Activated T-cell treated with anti-CD3 and anti-CD28 coated beads, Interleukin-2, amount 50 U/mL, for 24 hours (primary cell): ENCODE results near the gene ADCY1.

Experiments
- DNase-seq: peaks from one replicate; pipeline ENCODE4 v3.0.0-alpha.2; 2020
- H3K27ac Mint-ChIP-seq: 2 replicates; pipeline ENCODE4 v1.8.0; 2020; ENCODE audit warnings: mild to moderate bottlenecking, mixed read lengths
- H3K27me3 Mint-ChIP-seq: 2 replicates; pipeline ENCODE4 v1.8.0; 2020; ENCODE audit warnings: mixed read lengths
- H3K36me3 Mint-ChIP-seq: 2 replicates; pipeline ENCODE4 v1.8.0; 2020; ENCODE audit warnings: low read depth, mixed read lengths
- H3K4me1 Mint-ChIP-seq: 2 replicates; pipeline ENCODE4 v1.8.0; 2020; ENCODE audit warnings: low read depth, mixed read lengths
- H3K4me3 Mint-ChIP-seq: 2 replicates; pipeline ENCODE4 v1.8.0; 2020; ENCODE audit warnings: mild to moderate bottlenecking, moderate library complexity, mixed read lengths
- H3K9me3 Mint-ChIP-seq: 2 replicates; pipeline ENCODE4 v1.8.0; 2020; ENCODE audit warnings: mixed read lengths

Gene ADCY1

DNA sequence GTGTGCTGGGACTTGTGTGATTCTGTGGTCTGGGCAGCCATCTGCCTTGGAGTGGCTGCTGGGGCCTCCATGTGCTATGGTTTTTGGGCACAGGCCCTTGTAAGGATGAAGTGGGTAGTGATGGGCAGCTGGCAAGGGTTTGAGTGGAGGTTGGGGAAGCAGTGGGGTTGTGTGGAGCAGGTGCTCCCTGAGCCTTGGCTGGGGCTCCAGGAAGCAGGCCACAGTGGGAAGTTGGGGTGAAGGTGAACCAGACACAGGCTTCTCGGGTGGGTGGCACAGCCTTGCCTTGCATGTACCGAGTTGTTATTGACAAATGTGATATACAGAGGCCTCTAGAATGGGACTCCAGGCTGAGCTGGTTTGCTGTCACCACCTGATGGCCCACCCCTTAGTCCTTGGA lies 82.3 kb downstream of the ADCY1 start:
- no peak for DNase-seq
- Mint-ChIP-seq H3K4me3 (no peak overlapping the region), H3K36me3 (no peaks in the 10 kb centered on the region), H3K4me1 (no peaks in the 10 kb centered on the region), H3K9me3 (no peaks in the 10 kb centered on the region), H3K27me3 (no peaks in the 10 kb centered on the region), H3K27ac (no peak overlapping the region)

DNA sequence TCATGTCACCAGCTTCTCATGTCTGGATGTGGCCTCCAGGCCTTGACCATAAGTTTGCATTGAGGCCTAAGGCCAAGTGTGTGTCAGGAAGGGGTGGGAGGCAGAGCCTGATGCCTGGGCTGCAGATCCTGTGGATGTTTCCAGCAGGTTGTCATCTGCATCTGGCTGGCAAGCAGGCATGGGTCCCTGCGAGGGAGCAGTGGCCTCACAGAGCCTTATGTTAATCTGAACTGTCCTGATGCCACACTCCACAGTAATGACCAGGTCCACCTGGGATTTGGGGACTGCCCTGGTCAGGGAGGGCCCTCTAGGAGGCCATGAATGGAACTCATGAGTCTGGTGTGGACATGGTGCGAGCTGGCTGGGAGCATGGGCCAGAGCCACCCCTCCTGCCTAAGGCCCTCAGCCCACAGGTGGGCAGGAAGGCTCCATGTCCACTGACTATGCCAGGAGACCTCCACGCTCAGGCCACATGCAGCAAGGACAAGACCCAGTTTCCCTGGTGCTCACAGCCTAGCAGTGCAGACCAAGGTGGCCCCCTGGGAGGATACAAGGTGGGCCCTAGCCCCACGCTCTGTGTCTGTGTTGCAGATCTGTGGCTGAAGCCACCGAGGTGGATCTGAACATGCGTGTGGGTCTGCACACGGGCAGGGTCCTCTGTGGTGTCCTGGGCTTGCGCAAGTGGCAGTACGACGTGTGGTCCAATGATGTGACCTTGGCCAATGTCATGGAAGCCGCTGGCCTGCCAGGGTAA lies 83.1 kb downstream of the ADCY1 start:
- no peak overlapping the region for H3K27ac Mint-ChIP-seq
- H3K36me3 Mint-ChIP-seq: no peaks in the 10 kb centered on the region
- no peaks in the 10 kb centered on the region for H3K9me3 Mint-ChIP-seq
- no peak for DNase-seq
- H3K4me3 Mint-ChIP-seq: no peak overlapping the region
- H3K4me1 Mint-ChIP-seq: no peaks in the 10 kb centered on the region
- H3K27me3 Mint-ChIP-seq: no peaks in the 10 kb centered on the region

DNA sequence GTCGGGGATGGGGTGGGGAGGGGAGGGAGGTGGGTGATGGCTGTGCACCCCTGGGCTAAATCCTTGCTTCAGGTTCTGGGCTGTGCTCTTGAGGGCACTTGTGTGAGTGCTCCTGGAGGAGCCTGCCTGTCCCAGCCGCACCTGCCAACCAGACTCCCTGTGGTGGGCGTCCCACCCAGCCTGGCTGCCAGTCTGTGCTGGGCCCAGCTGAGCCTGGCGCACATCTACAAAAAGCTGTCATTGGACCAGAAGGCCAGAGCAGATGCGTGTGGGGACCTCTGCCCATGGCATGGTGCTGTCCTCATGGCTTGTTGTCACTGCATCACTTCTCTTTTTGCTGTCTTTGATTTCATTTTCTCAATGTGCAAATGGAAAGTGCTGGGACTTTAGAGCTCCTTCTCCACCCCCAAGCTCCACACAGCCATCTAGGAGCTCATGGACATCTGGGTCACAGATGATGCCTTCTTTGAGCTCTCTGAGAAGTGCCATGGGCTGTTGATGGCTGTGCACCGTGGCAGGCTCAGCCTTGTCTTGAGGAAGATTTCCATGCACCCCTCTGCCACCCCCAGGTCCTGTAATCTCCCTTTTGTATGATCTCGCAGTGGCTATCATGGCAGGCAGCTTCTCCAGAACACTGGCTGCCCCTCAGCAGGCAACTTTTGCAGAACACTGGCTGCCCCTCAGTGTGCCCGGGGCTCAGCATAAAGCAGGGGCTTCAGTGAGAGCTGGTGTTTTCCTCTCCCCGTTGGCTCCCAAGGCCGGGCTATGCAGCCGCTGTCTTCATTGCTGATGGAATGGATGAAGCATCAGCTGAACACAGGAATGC lies 83.9 kb downstream of the ADCY1 start:
- Mint-ChIP-seq H3K9me3 (peaks cover under 1% of the 10 kb centered on the region), H3K36me3 (no peaks in the 10 kb centered on the region), H3K4me1 (no peaks in the 10 kb centered on the region), H3K27me3 (no peaks in the 10 kb centered on the region), H3K27ac (no peak overlapping the region), H3K4me3 (no peak overlapping the region)
- no peak for DNase-seq

DNA sequence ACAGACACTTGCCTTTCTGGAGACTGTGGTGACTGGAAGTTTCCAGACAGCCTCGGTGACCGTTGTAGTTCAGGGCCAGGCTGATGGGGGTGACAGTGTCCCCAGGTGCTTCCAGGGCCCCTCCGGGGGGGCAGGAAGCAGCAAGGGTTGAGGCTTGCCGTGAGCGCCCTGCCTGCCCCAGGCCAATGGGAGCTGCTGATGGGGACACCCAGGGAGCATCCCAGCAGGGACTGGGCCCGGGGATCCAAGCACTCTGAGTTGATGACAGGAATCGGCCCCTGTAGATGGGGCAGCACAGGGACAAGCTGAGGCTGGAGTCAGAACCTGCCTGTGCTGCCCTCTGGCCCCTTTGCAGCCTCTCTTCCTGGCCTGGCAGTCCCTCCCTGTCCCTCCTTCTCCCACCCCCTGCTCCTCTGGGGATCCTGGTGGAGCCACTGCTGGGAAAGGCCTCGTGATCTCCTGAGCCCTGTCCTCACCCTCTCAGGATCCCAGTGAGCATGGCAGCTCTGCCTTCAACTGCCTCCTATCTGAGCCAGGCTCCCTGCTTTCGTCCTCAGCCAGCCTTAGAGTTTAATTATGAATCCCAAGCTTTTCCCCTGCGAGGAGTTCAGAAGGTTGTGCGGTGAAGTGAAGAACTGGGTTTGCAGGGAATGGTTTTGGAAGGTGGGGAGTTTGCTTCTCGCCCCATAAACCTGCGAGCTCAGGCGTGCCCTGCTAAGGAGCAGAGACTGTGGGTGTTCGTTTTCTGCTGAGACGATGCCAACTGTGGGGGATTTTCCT lies 84.7 kb downstream of the ADCY1 start:
- Mint-ChIP-seq H3K27ac (no peak overlapping the region), H3K4me3 (no peak overlapping the region)

DNA sequence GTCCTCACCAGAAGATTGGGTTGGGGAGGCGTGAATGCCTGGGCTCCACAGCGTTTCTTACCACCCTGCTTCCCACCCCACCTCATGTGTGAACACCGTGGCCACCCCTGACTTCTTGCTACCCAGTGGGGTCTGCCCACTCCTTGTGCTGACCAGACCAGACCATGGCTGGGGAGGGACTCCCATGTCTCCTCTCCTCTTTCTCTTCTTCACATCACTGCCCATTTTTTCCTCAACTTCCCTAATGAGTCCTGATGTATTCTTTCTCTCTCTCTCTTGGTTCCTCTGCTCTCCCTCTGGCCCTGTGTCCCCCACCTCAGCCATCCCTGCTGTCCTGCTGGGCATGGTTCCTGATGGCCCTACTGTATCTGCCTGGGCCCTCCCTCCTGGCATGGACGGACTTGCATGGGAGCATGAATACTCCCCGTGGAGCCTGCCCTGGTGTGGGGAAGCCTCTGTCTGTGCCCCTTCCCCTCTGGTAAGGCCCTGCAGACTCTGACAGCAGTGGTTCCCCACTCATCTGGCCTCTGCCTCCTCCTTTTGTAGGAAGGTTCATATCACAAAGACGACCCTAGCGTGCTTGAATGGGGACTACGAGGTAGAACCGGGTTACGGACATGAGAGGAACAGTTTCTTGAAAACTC lies 85.5 kb downstream of the ADCY1 start:
- peaks cover 3% of the 10 kb centered on the region for H3K9me3 Mint-ChIP-seq
- H3K27me3 Mint-ChIP-seq: no peaks in the 10 kb centered on the region
- H3K27ac Mint-ChIP-seq: no peak overlapping the region
- no peak overlapping the region for H3K4me3 Mint-ChIP-seq
- no peaks in the 10 kb centered on the region for H3K4me1 Mint-ChIP-seq
- no peaks in the 10 kb centered on the region for H3K36me3 Mint-ChIP-seq
- no peak for DNase-seq

More for the DNA sequence above, 84.7 kb downstream of the ADCY1 start:
- Mint-ChIP-seq H3K36me3 (no peaks in the 10 kb centered on the region), H3K27me3 (no peaks in the 10 kb centered on the region), H3K9me3 (peaks cover 3% of the 10 kb centered on the region), H3K4me1 (no peaks in the 10 kb centered on the region)
- DNase-seq: no peak

DNA sequence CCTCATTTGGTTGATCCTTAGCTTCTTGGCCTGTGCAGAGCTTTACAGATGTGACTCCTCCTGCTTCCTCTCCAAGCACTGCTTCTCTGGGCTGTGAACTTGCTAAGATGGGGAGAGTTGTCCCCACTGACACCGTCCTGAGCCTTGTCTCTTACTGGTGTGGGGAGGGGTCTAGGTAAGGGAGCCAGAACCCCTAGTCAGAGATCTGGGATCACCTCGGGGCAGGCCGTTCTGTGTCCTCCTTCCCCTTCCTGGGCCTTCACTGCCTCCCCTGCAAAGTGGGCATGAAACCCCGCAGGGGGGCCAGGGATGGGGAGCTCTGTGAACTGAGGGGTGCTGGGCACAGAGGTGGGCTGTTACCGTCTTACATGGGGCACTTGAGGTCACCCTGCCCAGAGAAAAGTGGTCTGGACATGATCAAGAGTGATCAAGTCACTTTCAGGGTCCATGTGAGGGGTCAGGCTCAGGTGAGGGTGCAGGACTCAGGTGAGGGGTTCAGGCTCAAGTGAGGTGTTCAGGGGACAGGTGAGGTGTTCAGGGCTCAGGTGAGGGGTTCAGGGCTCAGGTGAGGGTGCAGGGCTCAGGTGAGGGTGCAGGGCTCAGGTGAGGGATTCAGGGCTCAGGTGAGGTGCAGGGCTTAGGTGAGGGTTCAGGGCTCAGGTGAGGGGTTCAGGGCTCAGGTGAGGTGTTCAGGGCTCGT lies 86.2 kb downstream of the ADCY1 start:
- Mint-ChIP-seq H3K27ac (no peak overlapping the region), H3K9me3 (peaks cover 3% of the 10 kb centered on the region), H3K4me1 (no peaks in the 10 kb centered on the region), H3K4me3 (no peak overlapping the region), H3K36me3 (no peaks in the 10 kb centered on the region), H3K27me3 (no peaks in the 10 kb centered on the region)
- DNase-seq: no peak

DNA sequence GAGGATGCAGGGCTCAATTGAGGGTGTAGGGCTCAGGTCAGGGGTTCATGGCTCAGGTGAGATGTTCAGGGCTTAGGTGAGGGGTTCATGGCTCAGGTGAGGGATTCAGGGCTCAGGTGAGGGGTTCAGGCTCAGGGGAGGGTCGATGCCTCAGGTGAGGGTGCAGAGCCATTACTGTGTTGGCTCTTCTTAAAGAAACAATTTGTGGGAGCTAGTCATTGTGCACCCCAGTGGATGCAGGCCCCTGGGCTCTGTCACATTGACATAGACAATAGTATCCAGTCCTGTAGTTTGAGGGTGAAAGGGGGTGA lies 86.7 kb downstream of the ADCY1 start:
- H3K36me3 Mint-ChIP-seq: no peaks in the 10 kb centered on the region
- no peaks in the 10 kb centered on the region for H3K27me3 Mint-ChIP-seq
- peaks cover 3% of the 10 kb centered on the region for H3K9me3 Mint-ChIP-seq
- DNase-seq: no peak
- no peak overlapping the region for H3K27ac Mint-ChIP-seq
- H3K4me3 Mint-ChIP-seq: no peak overlapping the region
- H3K4me1 Mint-ChIP-seq: no peaks in the 10 kb centered on the region

DNA sequence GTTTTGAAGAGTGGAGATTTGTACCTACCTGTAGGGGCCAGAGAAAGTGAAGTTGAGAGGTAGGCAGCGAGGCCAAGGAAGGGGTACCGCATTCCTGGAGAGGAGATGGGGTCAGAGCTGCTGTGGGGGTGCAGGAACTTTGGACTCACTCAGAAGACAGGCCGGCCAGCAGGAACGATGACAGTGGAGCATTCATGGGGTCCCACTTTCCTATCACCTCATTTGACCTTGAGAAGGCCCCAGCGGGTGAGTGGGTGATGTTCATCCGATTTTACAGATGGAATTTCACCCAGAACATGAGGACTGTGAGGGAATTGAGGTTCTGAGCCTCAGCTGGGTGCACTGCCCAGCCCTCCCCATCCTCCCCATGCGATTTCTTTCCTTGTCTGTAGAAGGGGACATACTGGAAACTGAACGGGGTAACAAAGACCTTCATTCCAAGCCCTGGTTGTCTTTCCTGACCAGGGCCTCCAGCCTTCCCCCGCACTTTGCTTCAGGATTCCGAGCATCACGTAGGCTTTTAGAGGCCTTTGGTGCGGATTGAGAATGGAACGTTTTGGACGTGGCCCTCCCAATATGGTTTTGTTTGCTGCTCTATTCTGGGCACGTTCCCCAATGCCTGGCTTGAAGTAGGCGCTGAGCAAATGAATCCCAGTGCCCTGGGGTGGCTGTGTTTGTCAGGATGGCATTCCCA lies 87.3 kb downstream of the ADCY1 start:
- Mint-ChIP-seq H3K36me3 (no peaks in the 10 kb centered on the region), H3K4me1 (no peaks in the 10 kb centered on the region), H3K9me3 (peaks cover 3% of the 10 kb centered on the region), H3K4me3 (no peak overlapping the region), H3K27me3 (no peaks in the 10 kb centered on the region), H3K27ac (no peak overlapping the region)
- no peak for DNase-seq

DNA sequence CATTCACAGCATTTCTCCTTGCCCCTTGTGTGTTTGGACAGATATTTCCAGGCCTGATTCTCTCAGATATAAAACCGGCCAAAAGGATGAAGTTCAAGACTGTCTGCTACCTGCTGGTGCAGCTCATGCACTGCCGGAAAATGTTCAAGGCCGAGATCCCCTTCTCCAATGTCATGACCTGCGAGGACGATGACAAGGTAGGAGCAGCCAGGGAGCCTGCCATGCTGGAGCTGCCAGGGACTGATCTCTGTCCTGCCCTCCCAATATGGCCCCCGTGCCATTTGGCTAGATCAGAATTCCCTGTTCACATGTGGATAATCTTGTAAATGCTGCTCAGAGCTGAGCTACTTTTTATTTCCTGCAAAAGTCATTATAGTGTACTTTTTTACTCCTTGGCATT lies 87.8 kb downstream of the ADCY1 start:
- Mint-ChIP-seq H3K4me3 (no peak overlapping the region), H3K27me3 (no peaks in the 10 kb centered on the region), H3K4me1 (no peaks in the 10 kb centered on the region), H3K9me3 (peaks cover 3% of the 10 kb centered on the region), H3K36me3 (no peaks in the 10 kb centered on the region), H3K27ac (no peak overlapping the region)
- DNase-seq: no peak

DNA sequence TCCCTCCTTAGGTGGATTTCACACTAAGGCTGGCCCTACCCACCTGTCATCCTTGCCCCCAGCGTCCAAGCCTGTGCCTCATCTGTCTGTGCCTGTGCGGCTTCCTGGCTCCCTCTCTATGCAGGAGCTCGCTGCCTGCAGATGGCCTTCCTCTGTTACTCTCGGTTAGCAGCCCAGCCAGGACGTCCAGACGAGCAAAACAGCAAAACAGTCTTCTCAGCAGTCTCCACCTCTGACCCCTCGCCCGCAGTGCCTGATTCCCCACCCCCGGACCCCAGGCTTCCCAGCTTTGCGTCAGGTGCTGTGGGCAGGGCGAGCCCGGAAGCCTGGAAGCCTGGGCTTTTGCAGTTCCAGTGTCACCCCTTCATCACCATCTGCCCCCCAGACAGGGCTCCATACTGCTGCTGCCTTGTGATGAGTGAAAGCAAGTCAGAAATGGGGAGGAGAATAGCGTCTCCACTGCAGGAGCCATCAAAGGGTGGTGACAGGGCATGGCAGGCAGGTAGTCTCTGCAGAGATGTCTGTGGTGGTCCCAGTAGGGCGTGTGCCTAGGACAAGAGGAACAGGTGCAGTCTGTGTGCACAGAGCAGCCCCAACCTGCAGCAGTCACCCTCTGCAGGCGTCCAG lies 88.5 kb downstream of the ADCY1 start:
- no peak overlapping the region for H3K4me3 Mint-ChIP-seq
- no peak for DNase-seq

DNA sequence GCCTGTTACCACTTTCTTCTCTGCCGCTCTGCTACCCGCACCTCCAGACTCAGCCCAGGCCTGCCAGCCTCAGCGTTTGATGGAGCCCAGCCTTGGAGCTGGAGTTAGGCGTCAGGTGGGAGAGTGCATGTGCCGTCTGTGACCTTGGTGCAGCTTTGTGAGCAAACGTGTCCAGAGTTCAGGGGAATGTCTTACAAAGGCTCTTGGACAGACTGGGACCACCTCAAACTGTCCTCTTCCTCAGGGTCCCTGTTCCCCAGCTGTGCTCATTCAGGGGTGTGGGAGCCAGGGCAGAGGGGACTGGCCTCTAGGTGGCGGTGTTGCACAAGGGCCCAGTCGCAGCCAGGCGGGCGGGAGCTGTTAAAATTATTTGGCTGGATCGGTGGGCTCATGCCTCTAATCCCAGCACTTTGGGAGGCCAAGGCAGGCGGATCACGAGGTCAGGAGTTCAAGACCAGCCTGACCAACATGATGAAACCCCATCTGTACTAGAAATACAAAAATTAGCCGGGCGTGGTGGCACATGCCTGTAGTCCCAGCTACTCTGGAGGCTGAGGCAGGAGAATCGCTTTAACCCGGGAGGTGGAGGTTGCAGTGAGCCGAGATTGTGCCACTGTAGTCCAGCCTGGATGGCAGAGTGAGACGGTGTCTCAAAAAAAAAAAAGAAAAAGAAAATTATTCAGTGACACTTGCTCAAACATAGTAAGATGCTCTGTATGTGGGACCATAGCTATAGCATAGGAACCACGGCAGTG lies 89.2 kb downstream of the ADCY1 start:
- Mint-ChIP-seq H3K9me3 (peaks cover 3% of the 10 kb centered on the region), H3K27me3 (no peaks in the 10 kb centered on the region), H3K36me3 (no peaks in the 10 kb centered on the region), H3K4me3 (no peak overlapping the region), H3K4me1 (no peaks in the 10 kb centered on the region), H3K27ac (no peak overlapping the region)
- DNase-seq: no peak

More for the DNA sequence above, 88.5 kb downstream of the ADCY1 start:
- no peaks in the 10 kb centered on the region for H3K27me3 Mint-ChIP-seq
- H3K4me1 Mint-ChIP-seq: no peaks in the 10 kb centered on the region
- peaks cover 3% of the 10 kb centered on the region for H3K9me3 Mint-ChIP-seq
- no peaks in the 10 kb centered on the region for H3K36me3 Mint-ChIP-seq
- H3K27ac Mint-ChIP-seq: no peak overlapping the region

DNA sequence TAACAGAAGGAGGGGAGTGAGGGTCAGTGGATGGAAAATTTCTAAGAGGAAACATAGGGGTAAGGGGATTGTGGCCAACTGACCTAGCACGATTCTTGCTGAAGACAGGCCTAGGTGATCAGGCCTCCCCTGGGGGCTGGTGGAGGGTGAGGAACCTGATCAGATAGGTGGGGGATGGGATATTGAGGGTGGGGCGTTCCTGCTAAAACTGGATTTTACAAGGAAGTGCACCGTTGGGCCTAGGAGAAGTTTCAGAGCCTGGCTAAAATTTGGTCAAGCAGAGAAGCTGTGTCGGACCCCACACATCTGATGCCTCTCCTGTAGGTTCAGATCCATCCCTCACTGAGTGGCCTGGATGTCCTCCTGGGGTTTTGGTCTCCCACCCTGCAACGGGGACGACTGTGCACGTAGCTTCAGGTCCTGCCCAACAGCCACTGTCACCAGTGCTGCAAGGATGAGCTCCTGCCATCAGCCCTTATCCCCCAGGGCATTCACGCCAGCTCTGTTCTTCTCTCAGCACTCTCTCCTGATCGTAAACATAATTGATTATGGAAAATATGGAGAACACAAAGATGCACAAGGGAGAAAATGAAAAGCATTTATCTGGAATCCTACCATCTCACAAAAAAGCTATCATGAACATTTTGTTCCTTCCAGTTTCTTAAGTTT lies 89.9 kb downstream of the ADCY1 start:
- no peaks in the 10 kb centered on the region for H3K36me3 Mint-ChIP-seq
- no peak overlapping the region for H3K27ac Mint-ChIP-seq
- no peak for DNase-seq
- no peaks in the 10 kb centered on the region for H3K4me1 Mint-ChIP-seq
- no peak overlapping the region for H3K4me3 Mint-ChIP-seq
- H3K27me3 Mint-ChIP-seq: no peaks in the 10 kb centered on the region
- H3K9me3 Mint-ChIP-seq: peaks cover 3% of the 10 kb centered on the region
